CD1c-positive myeloid dendritic cell (primary cell): ENCODE data around the gene CD72.
"Not testable (repeated sequence)": the region's sequence is repeated elsewhere in the genome, so short reads cannot be mapped to it uniquely, and the experiment has no call there.

Source experiments
- DNase-seq: peaks from one replicate; pipeline ENCODE4 v3.0.0-alpha.2; 2016; ENCODE audit errors: extremely low spot score

CD72 gene

DNA sequence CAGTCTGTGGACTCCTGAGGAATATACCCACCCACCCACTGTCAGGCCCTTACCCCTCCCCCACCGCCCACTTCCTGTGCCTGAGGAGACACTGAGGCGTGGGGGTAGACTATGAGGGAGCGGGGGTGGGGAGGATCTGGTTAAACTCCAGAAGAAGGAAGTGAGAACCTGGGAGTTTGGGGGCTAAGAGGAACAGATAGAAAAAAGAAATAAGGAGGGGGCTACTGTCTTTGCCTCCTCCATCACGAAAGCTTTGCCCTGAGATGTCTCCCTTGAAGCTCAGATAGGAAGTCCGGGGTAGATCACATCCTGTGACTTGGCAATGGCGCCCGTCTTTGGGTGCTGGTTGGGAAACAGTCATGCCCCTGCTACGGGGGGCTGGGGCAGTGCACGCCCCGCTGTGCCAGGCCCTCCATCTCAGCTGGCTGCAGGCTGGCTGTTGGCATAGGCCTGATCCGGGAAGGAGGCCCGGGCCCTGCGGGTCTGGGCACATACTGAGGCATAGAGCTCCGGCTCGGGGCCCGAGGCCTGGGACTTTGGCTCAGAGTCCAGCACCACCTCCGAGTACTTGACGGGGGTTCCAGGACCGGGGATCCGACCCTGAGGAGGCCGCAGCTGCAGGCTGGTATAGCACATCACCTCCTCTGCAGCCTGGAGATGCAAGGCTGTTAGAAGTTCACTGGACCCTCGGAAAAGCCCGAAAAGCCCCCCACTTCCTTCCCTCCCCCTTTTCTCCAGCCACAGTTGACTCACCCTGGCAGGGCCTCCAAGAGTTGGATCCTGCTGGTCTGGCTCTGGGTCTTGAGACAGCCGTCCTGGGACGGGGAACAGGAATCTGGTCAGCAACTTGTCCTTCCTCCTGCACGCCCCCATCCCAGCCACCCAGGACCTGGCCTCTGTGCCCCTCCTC lies 31.5 kb upstream of the CD72 start:
- peak; percentile 85 for DNase-seq

DNA sequence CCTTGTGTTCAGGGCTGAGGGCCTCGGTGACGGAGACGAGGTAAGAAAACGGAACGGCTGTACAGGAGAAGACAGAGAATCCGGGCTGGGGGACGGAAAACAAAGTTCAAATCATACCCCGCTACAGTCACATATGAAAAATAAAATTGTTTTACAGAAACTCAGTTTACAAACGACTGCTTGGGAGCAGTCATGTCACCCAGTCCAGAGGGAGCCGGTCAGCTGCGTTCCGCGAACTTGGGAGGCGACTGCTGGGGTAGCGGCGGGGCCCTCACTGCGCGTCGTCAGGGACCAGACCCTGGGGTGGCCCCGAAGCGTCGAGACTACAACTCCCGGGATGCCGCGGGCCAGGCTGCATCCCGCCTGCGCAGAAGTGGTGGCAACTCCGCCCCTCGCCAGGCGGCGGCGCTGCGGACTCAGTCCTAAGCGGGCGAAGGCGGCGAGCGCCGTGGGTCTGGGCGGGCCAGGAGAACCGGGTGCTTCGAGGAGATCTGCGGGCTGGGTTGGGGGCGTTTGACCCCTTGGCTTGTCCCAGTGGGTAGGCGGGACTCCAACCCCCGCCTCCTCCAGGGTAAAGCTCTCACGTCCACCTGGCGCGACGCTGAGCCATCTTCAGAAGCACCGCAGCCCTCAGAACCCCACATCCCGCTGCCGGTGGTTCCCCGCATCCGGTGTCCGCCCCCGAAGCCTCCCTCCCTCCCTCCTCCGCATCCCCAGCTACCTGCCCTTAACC lies 28.5 kb upstream of the CD72 start:
- DNase-seq = peak; percentile 95

DNA sequence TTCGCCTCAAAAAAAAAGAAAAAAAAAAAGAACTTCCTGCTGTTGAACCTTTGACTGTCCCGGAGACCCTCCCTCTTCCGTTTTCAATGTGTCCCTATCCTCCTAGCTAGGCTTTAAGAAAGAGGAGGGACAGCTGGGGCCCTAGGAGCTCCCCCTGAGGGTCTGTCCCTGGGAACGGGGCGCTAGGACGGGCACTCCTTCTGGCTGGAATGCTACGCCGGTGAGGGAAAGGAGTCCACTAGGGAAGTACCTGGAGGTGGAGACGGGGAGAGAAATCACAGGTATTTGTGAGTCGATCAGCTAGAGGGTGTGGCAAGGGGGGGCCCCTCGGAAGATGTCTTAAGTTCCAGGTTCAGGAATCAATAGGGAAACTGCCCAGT lies 27.9 kb upstream of the CD72 start:
- DNase-seq = no peak

DNA sequence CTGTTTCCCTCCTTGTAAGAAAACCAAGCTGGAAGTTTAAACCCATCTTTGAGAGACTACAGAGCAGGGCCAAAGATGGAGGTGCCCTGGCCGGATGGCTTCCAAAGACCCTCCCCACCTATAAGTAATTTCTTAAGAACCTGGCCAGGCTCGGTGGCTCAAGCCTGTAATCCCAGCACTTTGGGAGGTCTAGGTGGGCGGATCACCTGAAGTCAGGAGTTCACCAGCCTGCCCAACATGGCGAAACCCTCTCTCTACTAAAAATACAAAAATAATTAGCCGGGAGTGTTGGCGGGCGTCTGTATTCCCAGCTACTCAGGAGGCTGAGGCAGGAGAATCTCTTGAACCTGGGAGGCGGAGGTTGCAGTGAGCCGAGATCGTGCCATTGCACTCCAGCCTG lies 27.5 kb upstream of the CD72 start:
- not testable (repeated sequence) for DNase-seq

DNA sequence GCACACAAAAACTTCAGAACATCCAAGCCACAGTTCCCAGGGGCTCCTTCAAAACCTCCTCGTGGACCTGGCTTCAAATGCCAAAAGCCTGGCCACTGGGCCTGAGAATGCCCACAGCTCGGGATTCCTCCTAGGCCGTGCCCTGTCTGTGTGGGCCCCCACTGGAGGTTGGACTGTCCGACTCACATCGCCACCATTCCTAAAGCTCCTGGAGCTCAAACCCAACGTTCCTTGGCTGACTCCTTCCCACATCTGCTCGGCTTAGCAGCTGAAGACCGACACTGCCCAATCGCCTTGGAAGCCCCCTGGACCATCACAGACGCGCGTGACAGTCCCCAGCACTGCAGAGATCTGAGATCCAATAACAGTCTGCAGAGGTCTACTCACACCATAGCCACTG lies 24.8 kb upstream of the CD72 start:
- no peak for DNase-seq

DNA sequence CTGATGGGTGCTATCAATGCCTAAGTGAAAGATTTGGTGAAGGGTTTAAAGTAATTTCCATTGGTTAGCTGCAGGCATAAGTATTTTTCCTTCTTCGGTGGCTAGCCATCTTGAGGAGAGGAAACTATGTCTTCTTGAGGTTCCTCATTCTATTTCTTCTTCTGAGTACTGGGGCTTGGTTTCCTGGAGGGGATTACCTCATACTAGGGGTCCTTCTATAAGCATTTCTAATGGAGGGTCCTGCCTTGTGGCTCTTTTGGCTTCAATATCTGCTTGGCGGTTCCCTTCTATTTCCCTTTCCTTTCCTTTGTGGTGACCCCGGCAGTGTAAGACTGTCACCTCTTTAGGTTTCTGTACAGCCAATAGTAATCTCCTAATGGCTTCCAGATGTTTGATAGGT lies 23.3 kb upstream of the CD72 start:
- not testable (repeated sequence) for DNase-seq

DNA sequence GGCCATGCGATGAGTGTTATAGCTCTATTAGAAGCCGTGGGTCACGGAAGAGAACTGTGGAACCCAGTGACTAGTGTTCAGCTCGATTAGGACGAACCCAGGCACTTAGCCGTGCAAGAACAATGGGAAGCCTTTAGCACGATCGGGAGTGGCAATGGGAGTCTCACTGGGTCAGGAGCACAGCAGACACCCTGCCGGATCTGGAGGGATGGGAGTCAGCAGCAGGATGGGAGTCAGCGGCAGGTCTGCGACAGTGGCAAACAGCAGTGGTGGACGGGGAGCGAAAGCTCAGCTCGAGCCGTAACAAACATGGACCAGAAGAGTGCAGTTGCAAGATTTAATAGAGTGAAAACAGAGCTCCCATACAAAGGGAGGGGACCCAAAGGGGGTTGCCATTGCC lies 22.2 kb upstream of the CD72 start:
- not testable (repeated sequence) for DNase-seq

DNA sequence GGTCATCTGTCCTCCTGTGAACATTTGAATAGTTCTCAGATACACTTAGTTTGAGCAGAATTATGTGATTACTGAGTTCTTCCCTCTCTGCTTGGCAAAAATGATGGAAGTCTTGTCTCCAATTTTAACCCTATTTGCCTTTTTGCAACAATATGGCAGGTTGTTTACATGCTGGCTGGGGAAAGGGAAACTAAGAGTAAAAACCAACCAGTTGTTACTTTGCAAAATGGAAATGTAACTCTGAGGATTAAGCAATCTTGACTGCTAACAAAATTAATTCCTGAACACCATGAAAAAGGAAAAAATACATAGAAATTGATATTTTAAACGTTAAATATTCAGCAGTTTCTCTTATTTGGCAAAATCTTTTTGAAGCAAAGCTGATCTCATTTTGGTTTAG lies 21.4 kb upstream of the CD72 start:
- DNase-seq = no peak

DNA sequence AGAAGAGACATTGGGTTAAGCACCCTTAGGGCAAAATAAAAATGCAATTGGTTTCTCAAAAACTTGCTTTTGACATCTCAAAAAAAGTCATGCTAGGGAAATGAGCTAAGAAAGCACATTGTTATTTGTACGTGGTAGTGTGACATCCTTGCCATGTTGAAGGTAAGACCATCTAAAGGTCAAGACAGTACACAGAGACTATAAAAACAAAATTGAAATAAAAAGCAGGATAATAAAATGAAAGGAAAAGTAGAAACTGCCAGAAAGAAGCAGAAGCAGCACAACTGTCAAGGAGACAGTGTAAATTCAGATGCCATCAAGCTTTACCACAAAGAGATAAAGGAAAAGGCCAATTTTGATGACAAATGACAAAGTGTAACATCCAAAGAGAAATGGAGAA lies 21.0 kb upstream of the CD72 start:
- DNase-seq = not testable (repeated sequence)

DNA sequence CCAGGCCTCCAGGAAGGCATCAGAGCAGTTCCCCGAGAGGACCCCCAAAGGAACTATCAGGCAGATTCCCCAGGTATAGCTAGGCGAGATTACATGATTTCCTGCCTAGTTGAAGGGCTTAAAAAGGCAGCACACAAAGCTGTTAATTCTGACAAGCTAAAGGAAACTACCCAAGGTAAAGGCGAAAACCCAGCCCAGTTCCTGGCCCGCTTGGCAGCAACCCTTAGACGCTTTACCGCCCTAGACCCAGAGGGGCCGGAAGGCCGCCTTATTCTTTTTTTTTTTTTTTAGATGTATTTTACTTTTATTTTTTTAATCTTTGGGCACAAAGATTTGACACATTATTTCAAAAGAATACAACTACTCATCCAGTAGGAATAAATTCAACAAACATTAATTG lies 20.5 kb upstream of the CD72 start:
- DNase-seq = not testable (repeated sequence)

DNA sequence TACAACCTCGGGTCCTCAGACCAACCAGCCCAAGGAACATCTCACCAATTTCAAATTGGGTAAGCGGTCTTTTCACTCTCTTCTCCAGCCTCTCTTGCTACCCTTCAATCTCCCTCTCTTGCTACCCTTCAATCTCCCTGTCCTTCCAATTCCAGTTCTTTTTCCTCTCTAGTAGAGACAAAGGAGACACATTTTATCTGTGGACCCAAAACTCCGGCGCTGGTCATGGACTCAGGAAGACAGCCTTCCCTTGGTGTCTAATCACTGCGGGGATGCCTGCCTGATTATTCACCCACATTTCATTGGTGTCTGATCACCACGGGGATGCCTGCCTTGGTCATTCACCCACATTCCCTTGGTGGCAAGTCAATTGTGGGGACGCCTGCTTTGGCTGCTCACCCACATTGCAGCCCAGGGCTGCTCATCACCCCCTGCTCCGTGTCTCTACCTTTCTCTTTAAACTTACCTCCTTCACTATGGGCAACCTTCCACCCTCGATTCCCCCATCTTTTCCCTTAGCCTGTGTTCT lies 19.3 kb upstream of the CD72 start:
- not testable (repeated sequence) for DNase-seq

DNA sequence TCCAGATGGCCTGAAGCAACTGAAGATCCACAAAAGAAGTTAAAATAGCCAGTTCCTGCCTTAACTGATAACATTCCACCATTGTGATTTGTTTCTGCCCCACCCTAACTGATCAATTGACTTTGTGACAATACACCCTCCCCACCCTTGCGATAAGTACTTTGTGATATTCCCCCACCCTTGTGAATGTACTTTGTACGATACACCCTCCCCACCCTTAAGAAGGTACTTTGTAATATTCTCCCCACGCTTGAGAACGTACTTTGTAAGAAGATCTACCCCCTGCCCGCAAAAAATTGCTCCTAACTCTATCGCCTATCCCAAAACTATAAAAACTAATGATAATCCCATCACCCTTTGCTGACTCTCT lies 18.6 kb upstream of the CD72 start:
- not testable (repeated sequence) for DNase-seq

DNA sequence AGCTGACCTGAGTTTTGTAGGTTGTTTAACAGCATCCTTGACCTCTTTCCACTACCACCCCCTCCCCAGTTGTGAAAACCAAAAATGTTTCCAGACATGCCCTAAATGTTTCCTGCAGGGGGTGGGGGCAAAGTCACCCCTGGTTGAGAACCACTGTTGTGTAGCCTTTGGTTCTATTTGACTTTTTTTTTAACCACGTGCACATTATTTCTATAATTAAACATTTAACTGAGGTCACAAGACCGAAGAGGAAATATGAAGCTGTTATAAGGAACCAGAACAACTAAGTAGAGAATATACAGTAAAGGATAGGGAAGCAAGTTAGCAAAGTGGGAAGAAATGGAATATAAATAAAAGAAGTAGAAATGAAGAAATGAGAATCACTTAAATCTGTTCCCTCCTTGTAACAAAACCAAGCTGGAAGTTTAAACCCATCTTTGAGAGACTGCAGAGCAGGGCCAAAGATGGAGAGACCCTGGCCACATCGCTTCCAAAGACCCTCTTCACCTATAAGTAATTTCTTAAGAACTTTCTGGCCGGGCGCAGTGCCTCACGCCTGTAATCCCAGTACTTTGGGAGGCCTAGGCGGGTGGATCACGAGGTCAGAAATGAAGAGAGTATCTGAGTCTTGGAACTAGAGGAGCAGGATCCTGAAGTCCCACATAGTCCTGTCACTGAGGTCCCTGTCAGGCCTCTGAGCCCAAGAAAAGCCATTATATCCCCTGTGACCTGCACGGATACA lies 18.1 kb upstream of the CD72 start:
- DNase-seq = peak; percentile 79

DNA sequence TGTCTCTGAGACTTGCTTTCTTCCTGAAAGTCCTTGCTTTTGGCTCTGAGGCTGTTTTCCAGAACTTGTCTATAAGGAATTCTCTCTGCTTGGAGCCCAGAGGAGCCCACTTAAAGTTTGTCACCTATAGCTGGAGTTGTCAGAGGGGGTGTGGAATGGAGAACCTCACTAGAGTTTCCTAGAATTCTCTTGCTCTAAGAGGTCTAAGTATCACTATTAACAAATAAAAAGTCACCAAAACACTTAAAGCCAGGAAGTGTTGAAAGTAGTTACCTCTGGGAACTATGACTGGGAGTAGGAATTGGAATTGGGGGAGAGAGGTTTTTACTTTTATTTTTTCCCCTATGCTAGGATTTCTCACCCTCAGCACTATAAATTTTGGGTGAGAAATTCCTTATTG lies 17.5 kb upstream of the CD72 start:
- peak; percentile 47 for DNase-seq

DNA sequence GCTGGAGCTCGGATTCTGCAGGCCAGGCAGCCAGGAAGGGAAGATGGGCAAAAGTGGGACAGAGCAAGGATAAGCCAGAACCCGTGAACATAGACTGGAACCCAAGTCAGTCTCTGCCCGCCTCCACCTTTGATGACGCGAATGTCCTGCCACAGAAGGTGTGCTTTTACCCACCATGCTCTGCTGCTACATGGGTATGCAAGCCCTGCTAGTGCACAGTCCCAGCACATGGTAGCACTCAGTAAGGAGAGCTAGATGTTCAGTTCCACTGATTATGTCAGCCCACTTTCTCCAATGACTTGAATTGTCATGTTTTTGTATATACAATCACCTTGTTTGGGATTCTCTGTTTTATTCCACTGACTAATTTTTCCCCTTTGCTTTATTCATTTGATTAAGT lies 11.4 kb upstream of the CD72 start:
- DNase-seq = no peak

DNA sequence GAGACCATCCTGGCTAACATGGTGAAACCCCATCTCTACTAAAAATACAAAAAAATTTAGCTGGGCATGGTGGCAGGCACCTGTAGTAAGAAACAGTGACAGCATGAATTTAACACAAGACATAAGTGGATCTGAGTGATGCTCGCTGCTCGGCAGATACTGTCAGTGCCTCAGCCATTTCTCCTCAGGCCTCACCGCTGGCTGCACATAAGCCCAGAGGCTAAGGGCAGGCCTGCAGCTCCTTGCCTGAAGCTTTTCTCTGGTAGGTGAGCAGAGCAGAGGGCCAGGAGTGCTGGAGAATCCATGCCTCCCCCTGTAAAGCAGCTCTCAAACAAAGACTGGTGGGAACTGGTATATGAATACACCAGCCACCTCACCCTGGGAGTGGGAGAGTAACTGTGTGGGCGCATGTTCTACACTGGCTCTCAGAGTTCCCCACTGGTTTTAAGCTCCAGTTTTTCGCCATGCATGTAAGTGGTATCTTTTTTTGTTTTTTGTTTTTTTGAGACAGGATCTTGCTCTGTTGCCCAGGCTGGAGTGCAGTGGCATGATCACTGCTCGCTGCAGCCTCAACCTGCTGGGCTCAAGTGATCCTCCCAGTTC lies 10.3 kb upstream of the CD72 start:
- no peak for DNase-seq

DNA sequence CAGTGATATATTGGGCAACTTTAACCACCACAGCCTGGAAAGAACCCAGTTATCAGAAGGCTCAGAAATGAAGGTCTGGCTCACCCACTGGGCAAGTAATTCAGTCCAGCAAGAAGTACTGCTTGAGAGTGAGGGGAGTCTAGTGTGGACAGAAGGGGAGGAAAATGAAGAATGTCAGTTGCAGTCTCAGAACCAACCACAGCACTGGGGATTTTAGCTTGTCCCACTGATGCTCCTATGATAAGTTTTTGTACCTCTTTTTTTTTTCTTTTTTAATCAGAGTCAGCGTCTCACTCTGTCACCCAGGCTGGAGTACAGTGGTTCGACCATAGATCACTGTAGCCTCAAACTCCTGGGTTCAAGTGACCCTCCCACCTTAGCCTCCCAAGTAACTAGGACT lies 9.4 kb upstream of the CD72 start:
- no peak for DNase-seq

DNA sequence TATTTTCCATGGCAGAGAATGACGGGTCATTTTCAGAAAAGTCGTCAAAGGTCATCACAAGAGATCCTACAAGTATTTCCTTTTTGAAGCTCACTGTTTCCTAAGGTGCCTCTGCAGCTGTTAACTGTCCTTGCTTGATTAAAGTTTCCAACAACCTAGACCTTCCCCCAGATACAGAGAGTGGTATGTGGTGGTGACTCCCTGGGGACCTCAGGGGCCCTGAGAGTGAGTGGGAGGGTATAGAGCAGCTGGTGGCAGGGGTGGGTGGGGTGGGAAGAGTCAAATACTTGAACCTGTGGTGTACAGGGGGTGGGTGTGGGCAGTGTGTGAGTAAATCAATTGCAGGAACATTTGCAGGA lies 1.6 kb upstream of the CD72 start:
- DNase-seq = no peak

DNA sequence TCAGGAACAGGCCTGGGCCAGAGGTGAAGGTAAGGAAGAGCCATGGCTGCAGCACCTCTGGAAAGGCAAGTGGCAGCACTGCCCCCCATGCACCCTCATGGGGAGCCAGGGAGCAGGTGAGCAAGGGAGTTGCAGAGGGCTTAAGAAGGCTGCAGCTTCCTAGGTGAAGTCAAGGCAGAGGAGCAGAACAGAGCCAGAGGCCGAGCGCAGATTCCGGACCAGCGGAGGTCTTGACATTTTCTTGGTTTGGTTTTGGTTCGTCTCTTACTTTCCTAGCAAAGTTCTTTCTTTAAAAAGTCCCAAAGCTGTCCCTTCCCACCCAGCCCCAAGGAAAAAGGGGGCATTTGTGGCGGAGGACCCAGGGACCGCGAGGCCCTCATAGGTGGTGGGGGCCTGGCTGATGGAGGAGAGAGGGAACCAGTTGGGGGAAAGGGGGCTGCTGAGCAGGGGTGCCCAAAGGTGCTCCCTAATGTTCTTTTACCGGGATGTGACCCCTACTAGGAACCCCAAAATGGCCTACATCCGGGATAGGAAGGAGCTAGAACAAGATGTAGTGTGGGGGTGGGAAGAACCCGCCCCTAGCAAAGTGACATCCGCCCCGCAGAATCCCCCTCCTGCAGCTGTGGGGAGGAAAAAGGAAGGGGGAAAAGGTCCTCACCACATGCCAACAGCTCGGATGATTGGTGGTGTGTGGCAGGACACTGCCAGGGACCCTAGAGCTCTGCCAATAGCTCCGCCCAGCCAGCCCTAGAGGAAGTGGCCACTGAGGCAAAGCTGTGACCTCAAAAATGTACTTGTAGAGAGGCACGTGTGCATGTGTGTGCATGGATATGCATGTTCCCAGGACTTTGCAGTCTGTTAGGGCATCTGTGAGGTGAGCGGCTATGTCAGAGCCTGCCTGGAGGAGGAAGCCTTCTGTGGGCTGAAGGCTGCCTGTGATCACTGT lies 914 bp upstream of the CD72 start:
- peak; percentile 66 for DNase-seq

DNA sequence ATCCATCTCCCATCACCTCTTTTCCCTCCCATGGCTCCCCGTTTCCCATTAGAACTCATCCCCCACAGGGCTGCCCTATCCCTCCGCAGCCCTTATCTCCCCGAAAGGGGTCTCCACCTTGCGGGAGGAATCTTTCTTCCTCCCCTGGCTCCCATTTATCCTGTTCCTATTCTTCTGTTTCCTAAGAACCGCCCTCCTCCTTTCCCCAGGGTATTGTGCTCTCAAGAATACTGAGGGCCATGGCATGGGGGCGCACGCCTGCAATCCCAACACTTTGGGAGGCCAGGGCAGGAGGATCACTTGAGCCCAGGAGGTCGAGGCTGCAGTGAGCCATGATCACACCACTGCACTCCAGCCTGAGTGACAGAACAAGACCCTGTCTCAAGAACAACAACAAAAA lies 665 bp downstream of the CD72 start:
- no peak for DNase-seq
